Measurements from ENCODE around the gene RPS4Y1.

RPS4Y1 gene

DNA sequence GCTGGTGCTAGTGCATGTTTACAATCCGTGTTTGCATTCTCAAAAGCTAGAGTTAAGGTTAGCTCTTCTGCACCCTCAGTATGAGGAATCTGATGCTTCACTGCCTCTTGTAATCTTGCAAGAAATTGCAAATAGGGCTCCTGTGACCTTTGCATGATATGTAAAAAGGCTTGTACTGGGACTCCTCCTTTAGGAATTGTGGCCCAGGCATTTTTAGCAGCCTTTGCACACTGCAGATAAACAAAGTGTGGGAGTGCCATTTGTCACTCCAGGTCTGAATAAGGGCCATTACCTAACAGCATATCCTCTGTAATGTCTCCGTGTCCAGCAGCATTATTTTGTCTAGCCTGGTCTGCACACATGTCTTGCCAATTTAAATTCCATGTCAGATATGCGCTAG, 44.5 kb downstream of the RPS4Y1 start:
- no peak for DNase-seq

- no peak for DNase-seq
These were observed 46.0 kb downstream of the RPS4Y1 start for GRCh38 chrY:2887386-2887785.

DNA sequence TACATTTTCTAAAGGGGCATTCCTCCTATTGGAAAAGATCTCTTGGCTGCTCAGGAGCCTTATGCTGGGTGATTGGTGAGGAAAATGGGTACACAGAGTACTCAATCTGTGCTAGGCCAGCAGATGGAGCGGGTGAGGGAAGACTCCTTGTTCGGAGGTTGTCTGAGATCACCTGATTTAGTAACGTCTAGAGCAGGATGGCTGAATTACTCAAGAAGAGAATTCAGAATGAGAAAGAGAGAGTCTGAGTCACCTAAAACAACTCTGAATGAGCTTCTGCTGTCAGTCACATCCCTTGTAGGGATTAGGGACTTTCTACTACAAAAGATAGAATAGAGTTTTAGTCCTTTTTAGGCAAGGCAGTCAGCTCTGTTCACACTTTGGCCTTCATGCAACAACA, 46.6 kb downstream of the RPS4Y1 start:
- DNase-seq: no peak

GRCh38 chrY:2893471-2893870, 52.1 kb downstream of the RPS4Y1 start:
- no peak for DNase-seq

DNA sequence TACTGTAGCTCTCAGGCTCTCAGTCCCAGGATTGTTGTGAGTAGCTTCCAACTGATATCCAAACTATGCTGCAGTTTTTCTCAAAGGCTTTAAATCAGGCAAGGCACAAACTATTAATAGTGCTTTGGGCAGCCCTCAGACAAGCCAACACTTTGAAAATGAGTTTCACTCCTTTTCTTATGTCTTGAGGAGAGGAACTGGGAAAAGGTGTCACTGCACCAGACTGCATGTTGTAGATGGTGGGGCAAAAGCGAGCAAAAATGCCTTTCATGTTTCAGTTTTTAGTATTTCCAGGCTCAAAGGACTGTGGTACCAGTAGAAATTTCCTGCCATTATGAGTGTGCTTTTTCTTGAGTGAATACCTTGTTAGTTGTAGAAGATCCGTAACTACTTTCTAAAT, 54.6 kb downstream of the RPS4Y1 start:
- no peak for DNase-seq

- no peak for DNase-seq
These were observed 66.0 kb downstream of the RPS4Y1 start for GRCh38 chrY:2907356-2907755.

DNA sequence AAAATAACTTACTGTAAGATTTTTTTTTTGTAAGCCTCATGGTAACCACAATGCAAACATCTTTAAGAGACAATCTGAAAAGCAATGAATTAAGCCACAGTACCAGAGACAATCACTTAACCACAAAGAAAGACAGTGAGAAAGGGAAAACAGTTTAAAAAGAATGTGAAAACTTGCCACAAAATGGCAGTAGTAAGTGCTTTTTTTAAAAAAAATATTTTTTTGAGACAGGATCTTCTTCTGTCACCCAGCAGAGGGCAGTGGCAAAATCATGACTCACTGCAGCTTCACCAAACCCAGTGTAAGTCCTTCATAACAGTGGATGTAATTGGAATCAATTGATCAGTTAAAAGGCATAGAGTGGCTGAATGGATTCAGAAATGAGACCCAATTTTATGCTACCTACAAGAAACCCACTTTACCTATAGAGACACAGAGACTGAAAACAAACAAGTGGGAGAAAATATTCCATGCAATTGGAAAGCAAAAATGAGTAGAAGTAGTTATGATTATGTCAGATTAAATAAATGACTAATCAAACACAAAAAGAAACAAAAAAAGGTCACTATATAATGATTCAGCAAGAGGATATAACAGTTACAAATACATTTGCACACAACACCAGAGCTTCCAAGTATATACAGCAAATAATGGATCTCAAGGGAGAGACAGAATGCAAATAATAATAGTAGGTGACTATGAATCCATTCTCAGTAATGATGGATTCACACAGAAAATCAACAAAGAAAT, 71.8 kb downstream of the RPS4Y1 start:
- no peak for DNase-seq
